ENCODE results near the gene PRLH. TPM values are rescaled to one million over a fixed set of nuclear protein-coding genes. Genes with fewer than 3 reads are reported as not detected.

The PRLH gene
- polyA plus RNA-seq, 6 donors from 2014 or later, result not detected

- peaks cover 0 to 17% (median 13%) of the 10 kb centered on the region in 3 donors for H3K27me3 Mint-ChIP-seq
- ATAC-seq (ENCODE audit: low read depth in 2 of 2), result no peak
- H3K4me3 Mint-ChIP-seq, result no peak overlapping the region
- H3K36me3 Mint-ChIP-seq, result no peaks in the 10 kb centered on the region
- DNase-seq, result no peak
- no peaks in the 10 kb centered on the region for H3K9me3 Mint-ChIP-seq
- peaks cover 0 to 19% (median 6%) of the 10 kb centered on the region in 3 donors for H3K4me1 Mint-ChIP-seq
- peak overlapping the region in 1 of 6 donors; percentile 15 for H3K27ac Mint-ChIP-seq
These were observed 32.7 kb upstream of the PRLH start for GRCh38 chr2:237533668-237534161.

GRCh38 chr2:237534380-237534779, 32.0 kb upstream of the PRLH start:
- H3K27ac Mint-ChIP-seq, result peak overlapping the region in 1 of 6 donors; percentile 59
- H3K27me3 Mint-ChIP-seq, result peaks cover 0 to 19% (median 18%) of the 10 kb centered on the region in 3 donors
- no peak overlapping the region for H3K4me3 Mint-ChIP-seq
- ATAC-seq (ENCODE audit: low read depth in 2 of 2) (no peak), DNase-seq (no peak)
- peaks cover 0 to 16% (median 6%) of the 10 kb centered on the region in 3 donors for H3K4me1 Mint-ChIP-seq
- H3K36me3 Mint-ChIP-seq, result no peaks in the 10 kb centered on the region
- H3K9me3 Mint-ChIP-seq, result no peaks in the 10 kb centered on the region

- no peak for DNase-seq
- H3K27me3 Mint-ChIP-seq, result peaks cover 0 to 25% (median 19%) of the 10 kb centered on the region in 3 donors
- no peak for ATAC-seq (ENCODE audit: low read depth in 2 of 2)
- no peaks in the 10 kb centered on the region for H3K36me3 Mint-ChIP-seq
- no peak overlapping the region for H3K27ac Mint-ChIP-seq
- H3K4me3 Mint-ChIP-seq, result no peak overlapping the region
- H3K9me3 Mint-ChIP-seq, result no peaks in the 10 kb centered on the region
- H3K4me1 Mint-ChIP-seq, result peaks cover 0 to 5% (median 0%) of the 10 kb centered on the region in 3 donors
These were observed 30.8 kb upstream of the PRLH start for GRCh38 chr2:237535385-237536082.

- DNase-seq (no peak), ATAC-seq (ENCODE audit: low read depth in 2 of 2) (no peak)
- Mint-ChIP-seq H3K27me3 (peaks cover 0 to 25% (median 19%) of the 10 kb centered on the region in 3 donors), H3K9me3 (no peaks in the 10 kb centered on the region), H3K27ac (peak overlapping the region in 1 of 6 donors; percentile 18), H3K4me3 (no peak overlapping the region), H3K36me3 (no peaks in the 10 kb centered on the region), H3K4me1 (peaks cover 0 to under 1% (median 0%) of the 10 kb centered on the region in 3 donors)
These were observed 30.3 kb upstream of the PRLH start for GRCh38 chr2:237536083-237536415.

- no peaks in the 10 kb centered on the region for H3K4me1 Mint-ChIP-seq
- no peaks in the 10 kb centered on the region for H3K36me3 Mint-ChIP-seq
- peak overlapping the region in 1 of 6 donors; percentile 36 for H3K27ac Mint-ChIP-seq
- ATAC-seq (ENCODE audit: low read depth in 2 of 2) (no peak), DNase-seq (no peak)
- peaks cover 0 to 28% (median 23%) of the 10 kb centered on the region in 3 donors for H3K27me3 Mint-ChIP-seq
- no peaks in the 10 kb centered on the region for H3K9me3 Mint-ChIP-seq
- no peak overlapping the region for H3K4me3 Mint-ChIP-seq
These were observed 29.8 kb upstream of the PRLH start for GRCh38 chr2:237536617-237537016.

- no peak for ATAC-seq (ENCODE audit: low read depth in 2 of 2)
- H3K9me3 Mint-ChIP-seq, result no peaks in the 10 kb centered on the region
- no peak for DNase-seq
- no peak overlapping the region for H3K27ac Mint-ChIP-seq
- no peaks in the 10 kb centered on the region for H3K4me1 Mint-ChIP-seq
- H3K27me3 Mint-ChIP-seq, result peaks cover 0 to 32% (median 27%) of the 10 kb centered on the region in 3 donors
- H3K4me3 Mint-ChIP-seq, result no peak overlapping the region
- no peaks in the 10 kb centered on the region for H3K36me3 Mint-ChIP-seq
These were observed 28.2 kb upstream of the PRLH start for GRCh38 chr2:237538001-237538720.

- no peak overlapping the region for H3K27ac Mint-ChIP-seq
- H3K4me3 Mint-ChIP-seq, result no peak overlapping the region
- peaks cover 0 to 32% (median 27%) of the 10 kb centered on the region in 3 donors for H3K27me3 Mint-ChIP-seq
- H3K9me3 Mint-ChIP-seq, result no peaks in the 10 kb centered on the region
- no peaks in the 10 kb centered on the region for H3K36me3 Mint-ChIP-seq
- ATAC-seq (ENCODE audit: low read depth in 2 of 2) (no peak), DNase-seq (no peak)
- H3K4me1 Mint-ChIP-seq, result no peaks in the 10 kb centered on the region
These were observed 27.5 kb upstream of the PRLH start for GRCh38 chr2:237538901-237539300.

GRCh38 chr2:237539681-237540080, 26.7 kb upstream of the PRLH start:
- Mint-ChIP-seq H3K27ac (no peak overlapping the region), H3K4me1 (no peaks in the 10 kb centered on the region), H3K27me3 (peaks cover 0 to 32% (median 27%) of the 10 kb centered on the region in 3 donors), H3K4me3 (no peak overlapping the region), H3K36me3 (no peaks in the 10 kb centered on the region), H3K9me3 (no peaks in the 10 kb centered on the region)
- ATAC-seq (ENCODE audit: low read depth in 2 of 2), result no peak
- DNase-seq, result no peak

GRCh38 chr2:237540223-237540775, 26.1 kb upstream of the PRLH start:
- Mint-ChIP-seq H3K9me3 (no peaks in the 10 kb centered on the region), H3K36me3 (no peaks in the 10 kb centered on the region), H3K4me1 (no peaks in the 10 kb centered on the region), H3K27ac (no peak overlapping the region), H3K27me3 (peaks cover 0 to 32% (median 27%) of the 10 kb centered on the region in 3 donors), H3K4me3 (no peak overlapping the region)
- no peak for ATAC-seq (ENCODE audit: low read depth in 2 of 2)
- no peak for DNase-seq

- no peaks in the 10 kb centered on the region for H3K36me3 Mint-ChIP-seq
- H3K27ac Mint-ChIP-seq, result no peak overlapping the region
- no peaks in the 10 kb centered on the region for H3K4me1 Mint-ChIP-seq
- DNase-seq, result no peak
- peaks cover 0 to 30% (median 27%) of the 10 kb centered on the region in 3 donors for H3K27me3 Mint-ChIP-seq
- no peak for ATAC-seq (ENCODE audit: low read depth in 2 of 2)
- H3K9me3 Mint-ChIP-seq, result no peaks in the 10 kb centered on the region
- no peak overlapping the region for H3K4me3 Mint-ChIP-seq
These were observed 25.6 kb upstream of the PRLH start for GRCh38 chr2:237540823-237541222.

- H3K9me3 Mint-ChIP-seq, result no peaks in the 10 kb centered on the region
- DNase-seq, result no peak
- H3K27me3 Mint-ChIP-seq, result peaks cover 0 to 27% (median 26%) of the 10 kb centered on the region in 3 donors
- ATAC-seq (ENCODE audit: low read depth in 2 of 2), result no peak
- H3K4me1 Mint-ChIP-seq, result no peaks in the 10 kb centered on the region
- H3K36me3 Mint-ChIP-seq, result no peaks in the 10 kb centered on the region
- H3K27ac Mint-ChIP-seq, result no peak overlapping the region
- no peak overlapping the region for H3K4me3 Mint-ChIP-seq
These were observed 25.1 kb upstream of the PRLH start for GRCh38 chr2:237541243-237541642.

GRCh38 chr2:237542001-237542704, 24.2 kb upstream of the PRLH start:
- H3K9me3 Mint-ChIP-seq, result no peaks in the 10 kb centered on the region

More at GRCh38 chr2:237542001-237542704, 24.2 kb upstream of the PRLH start:
- peaks cover 0 to 26% (median 26%) of the 10 kb centered on the region in 3 donors for H3K27me3 Mint-ChIP-seq
- H3K36me3 Mint-ChIP-seq, result no peaks in the 10 kb centered on the region
- no peak overlapping the region for H3K4me3 Mint-ChIP-seq
- ATAC-seq (ENCODE audit: low read depth in 2 of 2), result no peak
- no peak for DNase-seq
- H3K4me1 Mint-ChIP-seq, result peaks cover 0 to 7% (median 0%) of the 10 kb centered on the region in 3 donors
- no peak overlapping the region for H3K27ac Mint-ChIP-seq
